Body of pancreas (tissue), 4 donors: ENCODE results near the gene ABI3BP.

Experiments
- POLR2A ChIP-seq, 3 donors: fragments of 450-650 bp; IDR thresholded peaks; one replicate each; pipeline ENCODE4 v1.6.1; 2016; ENCODE audit warnings: antibody characterized with exemption in 3 of 3, mild to moderate bottlenecking in 2 of 3
- TF ChIP-seq, protein P1 (sequence below), 7 experiments: fragments of 450-650 bp in 4 of 7; fragments of 200-600 bp in 3 of 7; sonication (generic) in 3 of 7; IDR thresholded peaks; one replicate each; pipeline ENCODE4 v1.5.1; 2016 to 2019; ENCODE audit warnings: antibody characterized with exemption in 7 of 7

DNA sequence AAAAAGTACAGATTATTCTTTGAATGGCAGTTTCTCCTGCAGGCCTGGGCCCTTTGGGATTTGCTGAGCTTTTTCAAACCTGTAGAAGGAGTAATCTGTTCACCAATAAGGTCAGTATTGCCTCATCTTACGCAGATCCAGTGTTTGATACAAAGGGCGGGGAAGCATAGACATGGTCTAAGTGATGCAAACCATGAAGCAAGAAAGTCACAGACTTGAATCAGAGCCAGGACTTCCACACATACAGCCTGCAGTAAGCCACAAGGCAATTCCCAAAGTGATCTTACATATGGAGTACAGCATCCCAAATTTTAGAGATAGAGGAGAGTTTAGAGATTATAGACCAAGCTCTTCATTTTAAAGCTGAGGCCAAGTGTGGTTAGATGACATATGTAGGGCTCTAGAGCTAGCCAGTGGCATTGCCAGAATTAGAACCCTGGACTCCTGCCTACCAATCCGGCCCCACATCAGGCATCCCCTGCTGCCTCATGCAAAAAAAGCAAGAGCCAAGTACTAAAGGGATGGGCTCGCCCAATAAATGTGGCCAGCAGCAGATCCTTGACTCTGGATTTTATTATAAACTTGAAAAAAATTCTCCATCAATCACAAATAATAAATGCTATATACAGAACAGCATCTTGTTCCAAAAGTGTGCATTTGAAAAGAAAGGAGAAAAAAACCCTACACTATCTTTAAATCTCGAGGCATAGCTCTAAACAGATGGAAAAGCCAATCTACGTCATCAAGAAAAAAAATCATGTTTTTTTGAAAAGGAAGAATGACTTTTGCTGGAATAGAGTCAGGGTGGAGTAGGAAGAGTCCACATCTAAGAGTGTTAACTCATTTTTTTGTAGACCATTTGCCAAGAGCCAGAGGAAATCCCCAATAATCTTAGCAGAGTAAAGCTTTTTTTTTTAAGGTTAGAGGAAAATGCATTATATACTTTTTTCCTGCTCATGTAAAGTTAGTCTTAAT lies 24.0 kb downstream of the ABI3BP start:
- TF ChIP-seq, protein P1, sequence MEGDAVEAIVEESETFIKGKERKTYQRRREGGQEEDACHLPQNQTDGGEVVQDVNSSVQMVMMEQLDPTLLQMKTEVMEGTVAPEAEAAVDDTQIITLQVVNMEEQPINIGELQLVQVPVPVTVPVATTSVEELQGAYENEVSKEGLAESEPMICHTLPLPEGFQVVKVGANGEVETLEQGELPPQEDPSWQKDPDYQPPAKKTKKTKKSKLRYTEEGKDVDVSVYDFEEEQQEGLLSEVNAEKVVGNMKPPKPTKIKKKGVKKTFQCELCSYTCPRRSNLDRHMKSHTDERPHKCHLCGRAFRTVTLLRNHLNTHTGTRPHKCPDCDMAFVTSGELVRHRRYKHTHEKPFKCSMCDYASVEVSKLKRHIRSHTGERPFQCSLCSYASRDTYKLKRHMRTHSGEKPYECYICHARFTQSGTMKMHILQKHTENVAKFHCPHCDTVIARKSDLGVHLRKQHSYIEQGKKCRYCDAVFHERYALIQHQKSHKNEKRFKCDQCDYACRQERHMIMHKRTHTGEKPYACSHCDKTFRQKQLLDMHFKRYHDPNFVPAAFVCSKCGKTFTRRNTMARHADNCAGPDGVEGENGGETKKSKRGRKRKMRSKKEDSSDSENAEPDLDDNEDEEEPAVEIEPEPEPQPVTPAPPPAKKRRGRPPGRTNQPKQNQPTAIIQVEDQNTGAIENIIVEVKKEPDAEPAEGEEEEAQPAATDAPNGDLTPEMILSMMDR (IDR thresholded peaks at IDR 0.05): no peak
- TF ChIP-seq POLR2A (IDR thresholded peaks at IDR 0.05): no peak
